M059J (cell line): ENCODE results near the gene STAT2. TPM values are rescaled to one million over a fixed set of nuclear protein-coding genes. Genes with fewer than 3 reads are reported as not detected.
A peak's percentile ranks its signal among the peaks of the same experiment; 100 is the strongest.
"Not testable (repeated sequence)": the region's sequence is repeated elsewhere in the genome, so short reads cannot be mapped to it uniquely, and the experiment has no call there.

Source experiments
- DNase-seq: peaks from one replicate; pipeline ENCODE4 v3.0.0-alpha.2; 2012; ENCODE audit warnings: low read depth
- total RNA-seq: library from RNA; depleted of rRNA; stranded (reverse); fragments of >200 nt; shearing (Covaris generic); gene quantifications from 2 replicates; pipeline ENCODE4 v1.2.3, GENCODE V29; 2014; rRNA removed

The STAT2 gene
- 354 and 382 TPM in 2 replicates for total RNA-seq

GRCh38 chr12:56359851-56360767, at the start of gene STAT2:
STAT2 (minus strand) TSS chr12:56360107; CDS start chr12:56356571, 3,536 bp downstream.
- DNase-seq = peak; percentile 100

DNA sequence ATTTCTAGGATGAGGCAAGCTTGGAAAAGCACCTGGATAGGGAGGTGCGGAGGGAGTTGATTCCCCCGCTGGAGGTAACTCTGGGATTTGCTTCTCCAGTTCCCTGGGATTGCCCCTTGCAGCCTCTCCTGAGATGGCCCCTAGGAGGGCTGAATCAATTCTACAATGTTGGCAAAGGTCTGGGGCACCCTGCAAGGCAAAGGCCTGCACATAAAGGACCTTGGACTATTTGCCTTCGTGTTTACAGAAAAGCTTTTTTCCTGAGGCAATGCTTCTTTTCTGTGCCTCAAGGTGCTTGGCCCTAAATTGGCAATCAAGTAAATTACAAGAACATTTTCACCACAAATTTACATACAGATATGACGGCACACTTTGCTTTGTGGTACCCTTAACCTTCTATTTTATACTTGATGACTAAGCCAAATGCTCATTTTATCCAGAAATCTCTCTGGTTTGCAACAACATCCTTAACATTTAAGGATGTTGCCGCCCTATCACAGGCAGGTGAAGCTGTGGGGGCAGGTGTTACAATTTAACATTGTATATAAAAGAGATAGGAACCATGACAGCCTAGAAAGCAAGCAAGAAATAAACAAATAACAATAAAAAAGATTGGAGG, 49.0 kb upstream of the STAT2 start:
- no peak for DNase-seq

DNA sequence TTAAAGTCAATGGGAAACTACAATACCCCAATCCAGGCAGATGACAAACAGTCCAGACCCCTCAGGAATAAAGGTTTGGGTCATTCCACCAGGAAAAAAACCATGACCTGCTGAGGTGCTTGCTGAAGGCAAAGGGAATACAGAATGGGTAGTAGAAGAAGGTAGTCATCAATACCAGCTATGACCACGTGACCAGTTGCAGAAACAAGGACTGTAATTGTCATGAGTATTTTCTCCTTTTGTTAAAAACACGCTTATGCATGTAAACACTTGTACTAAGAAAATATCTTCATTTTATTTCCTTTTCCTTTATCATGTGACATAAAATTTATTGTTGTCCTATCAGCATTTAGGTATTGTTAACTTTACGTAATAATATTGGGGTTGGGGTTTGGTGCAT, 44.3 kb upstream of the STAT2 start:
- DNase-seq = not testable (repeated sequence)

DNA sequence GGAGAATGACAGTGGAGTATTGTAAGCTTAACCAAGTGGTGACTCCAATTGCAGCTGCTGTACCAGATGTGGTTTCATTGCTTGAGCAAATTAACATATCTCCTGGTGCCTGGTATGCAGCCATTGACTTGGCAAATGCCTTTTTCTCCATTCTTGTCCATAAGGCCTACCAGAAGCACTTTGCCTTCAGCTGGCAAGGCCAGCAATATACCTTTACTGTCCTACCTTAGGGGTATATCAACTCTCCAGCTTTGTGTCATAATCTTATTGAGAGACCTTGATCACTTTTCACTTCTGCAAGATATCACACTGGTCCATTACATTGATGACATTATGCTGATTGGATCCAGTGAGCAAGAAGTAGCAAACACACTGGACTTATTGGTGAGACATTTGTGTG, 41.7 kb upstream of the STAT2 start:
- not testable (repeated sequence) for DNase-seq

GRCh38 chr12:56401125-56401524, 41.2 kb upstream of the STAT2 start:
- DNase-seq = not testable (repeated sequence)

DNA sequence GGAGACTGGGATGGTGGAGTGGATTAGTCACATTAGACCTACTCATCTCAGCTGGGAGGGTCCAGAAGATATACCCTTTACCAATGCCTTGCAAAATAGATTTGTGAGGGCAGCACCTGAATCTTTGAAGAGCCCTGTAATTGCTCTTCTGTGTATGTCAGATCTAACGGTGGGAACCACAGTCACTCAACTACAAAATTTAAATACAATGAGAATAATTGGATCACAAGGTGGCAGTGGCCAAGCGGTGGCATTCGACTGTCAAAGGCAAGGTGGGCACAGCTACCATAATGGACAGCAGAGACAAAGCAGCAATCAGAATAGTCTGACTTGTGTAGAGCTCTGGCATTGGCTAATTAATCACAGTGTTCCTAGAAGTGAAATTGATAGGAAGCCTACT, 39.6 kb upstream of the STAT2 start:
- not testable (repeated sequence) for DNase-seq

DNA sequence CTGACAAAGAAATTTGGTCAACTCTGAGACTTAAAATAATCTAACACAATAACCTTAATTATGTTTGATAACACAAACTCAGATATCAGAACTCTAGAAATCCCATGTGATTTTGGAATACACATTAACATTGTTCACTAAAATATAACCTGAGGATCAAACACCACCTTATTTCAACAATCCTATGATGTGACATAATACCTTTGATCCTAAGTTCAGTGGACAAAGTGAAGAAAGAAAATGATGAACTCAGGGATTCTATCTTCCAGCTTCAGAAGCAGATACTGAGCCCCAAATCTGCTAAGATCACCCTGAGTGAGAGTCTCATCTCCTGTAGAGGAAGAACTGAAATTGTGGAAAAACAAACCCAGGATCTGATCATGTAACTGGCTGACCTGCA, 38.4 kb upstream of the STAT2 start:
- DNase-seq = no peak

GRCh38 chr12:56392331-56392730, 32.4 kb upstream of the STAT2 start:
- DNase-seq = no peak

- no peak for DNase-seq
Observed at GRCh38 chr12:56391721-56392120, 31.8 kb upstream of the STAT2 start.

GRCh38 chr12:56389412-56389811, 29.5 kb upstream of the STAT2 start:
- no peak for DNase-seq

GRCh38 chr12:56387152-56387736, 27.3 kb upstream of the STAT2 start:
- DNase-seq = peak; percentile 3

DNA sequence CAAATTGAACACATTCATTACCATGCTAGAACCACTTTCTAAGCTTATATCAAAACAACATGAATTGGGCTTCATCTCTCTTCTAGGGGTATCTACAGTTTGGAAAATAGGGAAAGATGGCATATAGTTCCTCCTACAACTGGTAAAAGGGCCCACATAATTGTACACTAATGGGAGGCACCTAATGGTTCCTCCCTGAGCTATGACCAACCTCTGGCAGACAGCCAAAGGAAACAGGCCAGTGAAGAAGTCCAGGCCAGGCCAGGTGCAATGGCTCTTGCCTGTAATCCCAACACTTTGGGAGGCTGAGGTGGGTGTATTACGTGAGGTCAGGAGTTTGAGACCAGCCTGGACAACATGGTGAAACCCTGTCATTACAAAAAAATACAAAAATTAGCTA, 26.0 kb upstream of the STAT2 start:
- DNase-seq = peak; percentile 46

- DNase-seq = no peak
Observed at GRCh38 chr12:56382611-56383010, 22.7 kb upstream of the STAT2 start.

- DNase-seq = no peak
Observed at GRCh38 chr12:56377989-56378316, 18.0 kb upstream of the STAT2 start.

- peak; percentile 63 for DNase-seq
Observed at GRCh38 chr12:56377310-56377988, 17.5 kb upstream of the STAT2 start.

DNA sequence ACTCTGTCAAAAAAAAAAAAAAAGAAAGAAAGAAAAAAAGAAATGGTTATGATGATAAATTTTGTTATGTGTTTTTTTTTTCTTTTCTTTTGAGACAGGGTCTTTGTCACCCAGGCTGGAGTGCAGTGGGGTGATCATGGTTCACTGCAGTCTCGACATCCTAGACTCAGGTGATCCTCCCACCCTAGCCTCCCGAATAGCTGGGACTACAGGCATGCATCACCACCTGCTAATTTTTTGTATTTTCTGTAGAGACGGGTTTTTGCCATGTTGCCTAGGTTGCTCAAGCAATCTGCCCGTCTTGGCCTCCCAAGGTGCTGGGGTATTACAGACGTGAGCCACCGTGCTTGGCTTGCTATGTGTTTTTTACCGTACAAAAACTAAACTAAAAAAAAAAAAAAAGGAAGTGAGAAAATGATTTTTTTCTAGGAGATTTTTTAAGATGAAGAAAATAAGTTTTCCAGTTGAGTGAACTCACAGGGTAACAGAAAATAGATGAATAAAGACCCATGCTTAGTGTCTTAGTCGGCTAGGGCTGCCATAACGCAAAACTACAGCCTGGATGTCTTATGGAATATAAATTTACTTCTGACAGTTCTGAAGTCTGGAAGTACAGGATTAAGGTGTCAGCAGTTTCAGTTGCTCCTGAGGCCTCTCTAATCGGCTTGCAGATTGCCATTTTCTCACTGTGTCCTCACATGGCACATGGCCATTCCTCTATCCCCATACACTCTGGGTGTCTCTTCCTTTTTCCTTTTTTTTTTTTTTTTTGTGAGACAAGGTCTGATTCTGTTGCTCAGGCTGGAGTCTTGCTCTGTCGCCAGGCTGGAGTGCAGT, 15.9 kb upstream of the STAT2 start:
- DNase-seq = no peak

DNA sequence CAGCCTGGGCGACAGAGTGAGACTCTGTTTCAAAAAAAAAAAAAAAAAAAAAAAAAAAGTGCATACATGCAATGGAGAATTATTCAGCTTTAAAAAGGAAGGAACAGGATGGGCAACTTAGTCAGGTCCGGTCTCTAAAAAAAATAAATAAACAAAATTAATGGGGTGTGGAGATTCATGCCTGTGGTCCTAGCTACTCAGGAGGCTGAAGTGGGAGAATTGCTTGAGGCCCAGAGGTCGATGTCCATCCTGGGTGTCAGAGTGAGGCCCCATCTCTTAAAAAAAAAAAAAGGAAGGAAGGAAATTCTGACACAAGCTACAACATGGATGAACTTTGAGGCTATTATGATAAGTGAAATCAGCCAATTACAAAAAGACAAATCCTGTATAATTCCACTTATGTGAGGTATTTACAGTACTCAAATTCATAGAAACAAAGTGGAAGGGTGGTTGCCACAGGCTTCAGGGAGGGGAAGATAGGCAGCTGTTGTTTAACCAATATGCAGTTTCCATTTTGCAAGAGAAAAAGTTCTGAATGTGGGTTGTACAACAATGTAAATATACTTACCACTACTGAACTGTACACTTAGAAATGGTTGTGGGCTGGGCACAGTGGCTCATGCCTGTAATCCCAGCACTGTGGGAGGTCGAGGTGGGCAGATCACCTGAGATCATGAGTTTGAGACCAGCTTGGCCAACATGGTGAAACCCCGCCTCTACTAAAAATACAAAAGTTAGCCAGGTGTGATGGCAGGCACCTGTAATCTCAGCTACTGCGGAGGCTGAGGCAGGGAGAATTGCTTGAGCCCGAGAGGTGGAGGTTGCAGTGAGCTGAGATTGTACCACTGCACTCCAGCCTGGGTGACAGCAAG, 15.1 kb upstream of the STAT2 start:
- peak; percentile 44 for DNase-seq

- DNase-seq = no peak
Observed at GRCh38 chr12:56373515-56373914, 13.6 kb upstream of the STAT2 start.

GRCh38 chr12:56366948-56367347, 7.0 kb upstream of the STAT2 start:
- DNase-seq = no peak
